ENCODE measurements around the gene NEU2.

Gene NEU2

GRCh38 chr2:233035426-233036161 is 3.1 kb downstream of the NEU2 start:
- Mint-ChIP-seq H3K9me3 (no peaks in the 10 kb centered on the region), H3K36me3 (ENCODE audit: low read depth) (no peaks in the 10 kb centered on the region), H3K27ac (no peak overlapping the region), H3K4me1 (ENCODE audit: low read depth) (no peaks in the 10 kb centered on the region), H3K4me3 (no peak overlapping the region), H3K27me3 (ENCODE audit: low read depth) (no peaks in the 10 kb centered on the region)
- no peak for DNase-seq (ENCODE audit: low spot score)

DNA sequence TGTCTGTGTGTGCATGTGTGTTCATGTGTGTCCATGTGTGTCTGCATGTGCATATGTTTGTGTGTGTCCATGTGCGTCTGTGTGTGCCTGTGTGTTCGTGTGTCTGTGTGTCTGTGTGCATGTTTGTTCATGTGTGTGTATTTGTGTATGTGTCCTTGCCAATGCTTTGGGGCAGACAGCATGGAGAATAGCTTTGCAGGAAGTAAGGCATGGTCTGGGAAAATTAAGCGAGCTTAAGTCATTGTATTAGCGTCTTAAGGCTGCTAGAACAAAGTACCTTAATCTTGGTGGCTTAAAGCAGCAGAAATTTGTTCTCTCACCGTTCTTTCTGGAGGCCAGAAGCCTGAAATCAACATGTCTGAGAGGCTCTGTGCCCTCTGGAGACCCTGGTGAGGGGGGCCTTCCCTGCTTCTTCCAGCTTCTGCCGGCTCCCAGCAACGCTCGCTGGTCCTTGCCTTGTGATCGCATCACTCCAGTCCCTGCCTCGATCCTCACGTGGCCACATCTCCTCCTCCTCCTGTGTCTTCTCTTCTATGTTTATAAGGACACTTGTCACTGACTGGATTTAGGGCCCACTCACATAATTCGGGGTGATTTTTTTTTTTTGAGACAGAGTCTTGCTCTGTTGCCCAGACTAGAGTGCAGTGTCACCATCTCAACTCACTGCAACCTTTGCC is 3.8 kb downstream of the NEU2 start:
- H3K4me3 Mint-ChIP-seq = no peak overlapping the region
- no peaks in the 10 kb centered on the region for H3K27me3 Mint-ChIP-seq (ENCODE audit: low read depth)
- H3K27ac Mint-ChIP-seq = no peak overlapping the region
- no peaks in the 10 kb centered on the region for H3K36me3 Mint-ChIP-seq (ENCODE audit: low read depth)
- DNase-seq (ENCODE audit: low spot score) = no peak
- H3K4me1 Mint-ChIP-seq (ENCODE audit: low read depth) = no peaks in the 10 kb centered on the region
- H3K9me3 Mint-ChIP-seq = no peaks in the 10 kb centered on the region

- no peak for DNase-seq (ENCODE audit: low spot score)
- Mint-ChIP-seq H3K9me3 (no peaks in the 10 kb centered on the region), H3K4me1 (ENCODE audit: low read depth) (no peaks in the 10 kb centered on the region), H3K4me3 (no peak overlapping the region), H3K27ac (no peak overlapping the region), H3K36me3 (ENCODE audit: low read depth) (no peaks in the 10 kb centered on the region), H3K27me3 (ENCODE audit: low read depth) (no peaks in the 10 kb centered on the region)
Observed at GRCh38 chr2:233037078-233037477, 4.6 kb downstream of the NEU2 start.

GRCh38 chr2:233039212-233039845 is 6.9 kb downstream of the NEU2 start:
- Mint-ChIP-seq H3K4me1 (ENCODE audit: low read depth) (no peaks in the 10 kb centered on the region), H3K27ac (no peak overlapping the region), H3K9me3 (no peaks in the 10 kb centered on the region), H3K36me3 (ENCODE audit: low read depth) (no peaks in the 10 kb centered on the region), H3K4me3 (no peak overlapping the region), H3K27me3 (ENCODE audit: low read depth) (peaks cover 3% of the 10 kb centered on the region)
- no peak for DNase-seq (ENCODE audit: low spot score)

GRCh38 chr2:233039846-233040530 is 7.5 kb downstream of the NEU2 start:
- no peaks in the 10 kb centered on the region for H3K9me3 Mint-ChIP-seq
- no peaks in the 10 kb centered on the region for H3K36me3 Mint-ChIP-seq (ENCODE audit: low read depth)
- no peak overlapping the region for H3K4me3 Mint-ChIP-seq
- H3K27ac Mint-ChIP-seq = no peak overlapping the region
- DNase-seq (ENCODE audit: low spot score) = no peak
- H3K4me1 Mint-ChIP-seq (ENCODE audit: low read depth) = no peaks in the 10 kb centered on the region
- peaks cover 3% of the 10 kb centered on the region for H3K27me3 Mint-ChIP-seq (ENCODE audit: low read depth)

DNA sequence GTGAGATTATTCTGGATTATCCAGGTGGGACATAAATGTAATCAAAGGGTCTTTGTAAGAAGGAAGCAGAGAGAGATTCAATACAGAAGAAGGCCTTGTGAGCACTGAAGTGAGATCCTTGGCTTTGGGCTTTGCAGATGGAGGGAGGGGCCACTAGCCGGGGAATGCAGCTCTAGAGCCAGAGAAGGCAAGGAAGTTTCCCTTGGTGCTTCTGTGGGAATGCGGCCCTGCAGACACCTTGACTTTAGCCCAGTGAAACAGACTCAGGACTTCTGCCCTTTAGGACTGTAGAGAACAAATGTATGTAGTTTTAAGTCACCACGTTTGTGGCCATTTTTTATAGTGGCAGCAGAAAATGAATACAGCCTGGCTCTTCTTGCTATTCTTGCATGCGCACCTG is 8.1 kb downstream of the NEU2 start:
- Mint-ChIP-seq H3K27me3 (ENCODE audit: low read depth) (peaks cover 3% of the 10 kb centered on the region), H3K9me3 (no peaks in the 10 kb centered on the region), H3K27ac (no peak overlapping the region), H3K4me1 (ENCODE audit: low read depth) (no peaks in the 10 kb centered on the region), H3K36me3 (ENCODE audit: low read depth) (no peaks in the 10 kb centered on the region), H3K4me3 (no peak overlapping the region)
- DNase-seq (ENCODE audit: low spot score) = no peak

- Mint-ChIP-seq H3K36me3 (ENCODE audit: low read depth) (no peaks in the 10 kb centered on the region), H3K4me1 (ENCODE audit: low read depth) (no peaks in the 10 kb centered on the region), H3K27ac (no peak overlapping the region), H3K4me3 (no peak overlapping the region), H3K27me3 (ENCODE audit: low read depth) (peaks cover 3% of the 10 kb centered on the region), H3K9me3 (no peaks in the 10 kb centered on the region)
- no peak for DNase-seq (ENCODE audit: low spot score)
Observed at GRCh38 chr2:233041722-233042323, 9.4 kb downstream of the NEU2 start.

GRCh38 chr2:233042549-233042948 is 10.1 kb downstream of the NEU2 start:
- H3K36me3 Mint-ChIP-seq (ENCODE audit: low read depth) = no peaks in the 10 kb centered on the region
- H3K9me3 Mint-ChIP-seq = no peaks in the 10 kb centered on the region
- no peak overlapping the region for H3K4me3 Mint-ChIP-seq
- DNase-seq (ENCODE audit: low spot score) = no peak
- H3K27ac Mint-ChIP-seq = no peak overlapping the region
- no peaks in the 10 kb centered on the region for H3K4me1 Mint-ChIP-seq (ENCODE audit: low read depth)
- peaks cover 7% of the 10 kb centered on the region for H3K27me3 Mint-ChIP-seq (ENCODE audit: low read depth)

DNA sequence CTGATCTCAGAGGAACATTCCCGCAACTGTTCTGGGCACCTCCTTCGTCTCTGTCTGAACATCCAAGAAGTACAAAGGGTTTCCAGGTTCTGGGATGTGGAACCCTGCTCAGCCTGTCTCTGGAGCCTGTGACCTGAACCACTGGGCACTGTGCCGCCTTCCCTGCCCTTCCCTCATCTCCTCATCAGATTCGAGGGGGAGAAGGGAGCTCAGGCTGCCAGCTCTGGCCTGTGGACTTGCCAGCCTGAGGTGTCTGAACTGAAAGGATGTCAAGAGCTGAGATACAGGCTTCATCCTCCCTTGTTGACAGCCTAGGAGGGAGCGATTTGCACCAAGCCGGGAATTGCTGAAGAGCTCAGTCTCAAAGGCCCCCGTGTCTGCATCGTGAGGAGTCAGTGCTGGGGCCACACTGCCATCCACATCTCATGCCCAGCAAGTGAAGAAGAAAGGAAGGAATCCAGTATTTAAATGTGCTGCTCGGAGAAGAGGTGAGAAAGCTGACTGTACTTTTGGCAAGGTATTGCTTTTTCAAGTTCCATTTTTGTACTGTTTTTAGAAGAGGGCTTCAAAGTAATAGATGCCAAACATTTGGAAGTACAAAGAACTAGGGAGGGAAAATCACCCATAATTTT is 12.6 kb downstream of the NEU2 start:
- Mint-ChIP-seq H3K4me1 (ENCODE audit: low read depth) (no peaks in the 10 kb centered on the region), H3K9me3 (no peaks in the 10 kb centered on the region), H3K4me3 (no peak overlapping the region), H3K36me3 (ENCODE audit: low read depth) (no peaks in the 10 kb centered on the region), H3K27me3 (ENCODE audit: low read depth) (peaks cover 17% of the 10 kb centered on the region), H3K27ac (no peak overlapping the region)
- DNase-seq (ENCODE audit: low spot score) = no peak

DNA sequence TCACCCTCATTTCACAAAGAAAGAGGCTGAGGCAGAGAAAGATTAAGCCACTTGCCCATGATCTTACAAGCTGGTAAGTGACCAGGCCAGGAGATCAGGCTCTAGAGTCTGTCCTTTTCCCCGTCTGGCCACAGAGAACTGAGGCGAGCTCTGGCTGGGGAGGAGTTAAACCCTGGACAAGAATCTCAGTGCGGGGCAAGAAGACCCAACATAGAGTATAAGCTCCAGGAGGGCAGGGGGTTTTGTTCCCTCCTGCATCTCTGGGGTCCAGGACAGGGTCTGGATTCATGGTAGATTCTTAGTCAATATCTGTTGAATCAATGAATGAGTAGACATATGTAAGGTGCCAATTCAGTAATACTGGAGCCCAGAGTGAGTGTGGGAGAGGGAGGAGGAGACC is 14.7 kb downstream of the NEU2 start:
- Mint-ChIP-seq H3K27ac (peak overlapping the region; percentile 16), H3K4me1 (ENCODE audit: low read depth) (no peaks in the 10 kb centered on the region)

DNA sequence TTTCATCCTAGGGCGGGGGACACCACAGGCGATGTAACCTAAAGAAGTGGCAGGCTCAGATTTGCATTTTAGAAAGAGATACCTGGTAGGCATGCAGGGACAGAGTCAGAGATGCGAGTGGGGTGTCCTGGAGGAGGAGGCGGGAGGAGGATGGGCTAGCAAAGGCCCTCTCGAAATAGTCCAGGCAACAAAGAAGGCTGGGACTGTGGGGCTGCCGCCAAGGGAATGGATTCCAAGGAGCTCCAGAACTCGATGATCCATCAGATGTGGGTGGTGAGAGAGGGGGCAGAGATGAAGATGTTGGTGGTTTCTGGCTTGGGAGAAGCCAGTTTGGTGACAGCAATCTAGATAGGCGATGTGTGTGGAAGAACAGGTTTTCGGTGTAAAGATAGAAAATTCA is 15.2 kb downstream of the NEU2 start:
- Mint-ChIP-seq H3K4me1 (ENCODE audit: low read depth) (no peaks in the 10 kb centered on the region), H3K36me3 (ENCODE audit: low read depth) (no peaks in the 10 kb centered on the region), H3K27ac (no peak overlapping the region), H3K27me3 (ENCODE audit: low read depth) (peaks cover 30% of the 10 kb centered on the region), H3K4me3 (no peak overlapping the region), H3K9me3 (no peaks in the 10 kb centered on the region)
- DNase-seq (ENCODE audit: low spot score) = no peak

More for the DNA sequence above, 14.7 kb downstream of the NEU2 start:
- Mint-ChIP-seq H3K9me3 (no peaks in the 10 kb centered on the region), H3K27me3 (ENCODE audit: low read depth) (peaks cover 29% of the 10 kb centered on the region), H3K36me3 (ENCODE audit: low read depth) (no peaks in the 10 kb centered on the region), H3K4me3 (no peak overlapping the region)
- no peak for DNase-seq (ENCODE audit: low spot score)

DNA sequence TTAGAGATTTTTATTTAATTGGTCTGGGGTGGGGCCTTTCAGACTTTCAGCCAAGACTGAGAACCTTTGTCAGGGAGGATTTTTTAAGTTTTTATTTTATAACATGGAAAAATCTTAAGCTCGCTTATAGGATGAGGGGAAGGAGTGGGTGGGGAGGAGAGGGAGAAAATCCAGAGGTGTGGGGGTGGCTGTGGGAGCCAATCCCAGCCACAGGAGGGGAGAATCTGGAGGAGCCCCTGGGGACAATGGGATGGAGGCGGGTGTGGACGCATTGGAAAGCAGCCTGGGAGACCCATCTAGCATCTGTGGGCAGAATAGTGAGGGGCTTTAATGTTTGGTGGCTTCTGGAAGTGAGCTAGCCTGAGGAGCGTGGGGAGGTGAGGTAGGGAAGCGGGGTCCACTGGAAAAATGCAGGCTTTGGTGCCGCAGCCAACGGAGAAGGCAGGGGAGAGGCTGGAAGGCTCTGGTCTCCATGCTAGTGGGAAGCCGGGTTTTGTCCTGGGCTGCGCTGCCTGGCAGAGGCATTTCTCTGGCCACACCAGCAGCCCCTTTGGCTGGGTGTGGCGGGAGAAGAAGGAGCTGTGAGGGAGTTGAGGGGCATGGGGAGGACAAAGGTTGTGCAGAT is 16.2 kb downstream of the NEU2 start:
- DNase-seq (ENCODE audit: low spot score) = no peak
- no peak overlapping the region for H3K4me3 Mint-ChIP-seq
- no peaks in the 10 kb centered on the region for H3K36me3 Mint-ChIP-seq (ENCODE audit: low read depth)
- H3K4me1 Mint-ChIP-seq (ENCODE audit: low read depth) = no peaks in the 10 kb centered on the region
- H3K27ac Mint-ChIP-seq = no peak overlapping the region
- H3K9me3 Mint-ChIP-seq = no peaks in the 10 kb centered on the region
- H3K27me3 Mint-ChIP-seq (ENCODE audit: low read depth) = peaks cover 30% of the 10 kb centered on the region

- Mint-ChIP-seq H3K27ac (no peak overlapping the region), H3K27me3 (ENCODE audit: low read depth) (peaks cover 32% of the 10 kb centered on the region), H3K4me1 (ENCODE audit: low read depth) (peaks cover 3% of the 10 kb centered on the region), H3K9me3 (no peaks in the 10 kb centered on the region), H3K36me3 (ENCODE audit: low read depth) (no peaks in the 10 kb centered on the region), H3K4me3 (no peak overlapping the region)
- DNase-seq (ENCODE audit: low spot score) = no peak
Observed at GRCh38 chr2:233049194-233049761, 16.8 kb downstream of the NEU2 start.
